Measurements from ENCODE around the gene VPS8. TPM values are rescaled to one million over a fixed set of nuclear protein-coding genes. Genes with fewer than 3 reads are reported as not detected.

The VPS8 gene
- polyA plus RNA-seq, 2 of the 4 experiments (the other 2 are of a cell fraction): 10.3 to 30.1 TPM

DNA sequence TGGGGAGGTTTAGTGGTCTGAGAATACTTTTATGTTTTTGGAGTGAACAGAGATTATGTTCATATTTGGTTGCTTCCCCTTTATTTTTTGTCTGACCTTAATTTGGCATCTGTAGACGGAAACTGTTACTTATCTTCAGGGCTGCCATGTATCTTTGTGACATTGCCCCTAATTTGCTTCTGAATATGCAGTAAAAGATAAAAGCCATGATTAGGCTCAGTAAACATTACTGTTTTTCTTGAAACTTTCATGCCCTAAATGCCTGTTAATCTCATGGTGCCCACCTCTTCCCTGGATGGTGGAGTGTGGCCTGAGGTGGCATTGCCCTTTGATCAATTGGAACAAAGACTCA is 234.2 kb downstream of the VPS8 start (continued):
- TF ChIP-seq EHF (CRISPR knock-in tag; IDR thresholded peaks at IDR 0.05) (no peak), HDAC2 (IDR thresholded peaks at IDR 0.05) (no peak), PHF8 (IDR thresholded peaks at IDR 0.05; ENCODE audit: borderline replicate concordance, low read depth) (no peak), RCOR1 (IDR thresholded peaks at IDR 0.05; ENCODE audit: low read depth, low read length) (no peak)

DNA sequence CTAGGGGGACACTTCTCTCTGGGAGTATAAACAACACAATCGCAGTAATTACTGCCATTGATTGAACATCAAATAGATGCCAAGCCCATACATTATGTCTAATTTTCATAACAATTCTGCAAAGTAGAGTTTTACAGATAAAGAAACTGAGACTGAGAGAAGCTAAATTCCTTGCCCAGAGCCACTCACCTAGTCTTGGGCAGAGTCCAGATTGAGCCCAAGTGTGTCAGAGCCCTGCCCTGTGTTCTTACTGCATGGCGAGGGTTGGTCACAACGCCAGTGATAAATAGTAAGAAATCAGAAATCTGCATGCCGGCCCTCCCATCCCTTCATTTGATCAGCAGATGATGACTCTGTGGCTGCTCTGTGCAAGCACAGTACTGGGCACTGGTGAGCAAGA is 234.6 kb downstream of the VPS8 start:
- TF ChIP-seq HOXA7 (CRISPR knock-in tag; IDR thresholded peaks at IDR 0.05) (no peak), GATA3 (IDR thresholded peaks at IDR 0.05; ENCODE audit: borderline replicate concordance) (no peak), RCOR1 (IDR thresholded peaks at IDR 0.05; ENCODE audit: low read depth, low read length) (no peak)
- Histone ChIP-seq H3K4me3 (no peak overlapping the region), H3K27ac (no peak overlapping the region), H3K9me3 (no peaks in the 10 kb centered on the region), H3K4me1 (no peaks in the 10 kb centered on the region), H3K4me2 (no peak overlapping the region)
- ChIA-PET CTCF (interaction anchor here (1.3 to 1.6 kb wide), 2 partner anchors 10 to 15 kb away, joined by 3 read pairs; no protein-coding TSS in a partner anchor), POLR2A (no interaction called here)
- FAIRE-seq: no peak
- no peak for ATAC-seq
- 100% methylated on average over 4 of the region's 4 CpGs for WGBS (ENCODE audit: missing lambda C conversion rate)
- DNase-seq (ENCODE audit: low read depth in 1 of 2, low spot score in 1 of 2): no peak

DNA sequence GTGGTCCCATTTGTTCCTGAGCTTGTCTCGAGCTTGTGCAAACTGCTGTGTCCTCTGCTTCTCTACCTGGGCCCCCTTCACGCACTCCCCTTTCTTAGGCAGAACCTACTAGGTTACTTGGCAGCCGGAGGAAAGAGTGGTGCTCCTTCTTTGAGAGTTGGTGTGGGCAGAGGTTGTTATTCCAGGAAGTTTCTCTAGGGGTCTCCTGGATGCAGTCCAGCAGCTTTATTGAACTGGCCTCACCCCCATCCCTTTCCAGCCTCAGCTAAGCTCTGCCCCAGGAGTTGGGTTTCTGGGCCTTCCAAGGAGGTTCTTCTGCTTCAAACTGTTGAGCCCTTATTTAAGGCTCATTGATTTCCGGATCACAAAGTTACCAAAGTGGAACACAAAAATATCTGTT is 237.7 kb downstream of the VPS8 start:
- no peaks in the 10 kb centered on the region for H3K4me1 ChIP-seq
- ATAC-seq (no peak), FAIRE-seq (no peak), DNase-seq (ENCODE audit: low read depth in 1 of 2, low spot score in 1 of 2) (no peak)
- H3K27ac ChIP-seq: no peak overlapping the region
- no peak for TF ChIP-seq HOXB5 (CRISPR knock-in tag; IDR thresholded peaks at IDR 0.05)
- no peaks in the 10 kb centered on the region for H3K9me3 ChIP-seq
- H3K4me3 ChIP-seq: no peak overlapping the region
- POLR2A ChIA-PET: no interaction called here
- 91% methylated on average over 4 of the region's 4 CpGs for WGBS (ENCODE audit: missing lambda C conversion rate)
- CTCF ChIA-PET: no interaction called here
- no peak overlapping the region for H3K4me2 ChIP-seq

DNA sequence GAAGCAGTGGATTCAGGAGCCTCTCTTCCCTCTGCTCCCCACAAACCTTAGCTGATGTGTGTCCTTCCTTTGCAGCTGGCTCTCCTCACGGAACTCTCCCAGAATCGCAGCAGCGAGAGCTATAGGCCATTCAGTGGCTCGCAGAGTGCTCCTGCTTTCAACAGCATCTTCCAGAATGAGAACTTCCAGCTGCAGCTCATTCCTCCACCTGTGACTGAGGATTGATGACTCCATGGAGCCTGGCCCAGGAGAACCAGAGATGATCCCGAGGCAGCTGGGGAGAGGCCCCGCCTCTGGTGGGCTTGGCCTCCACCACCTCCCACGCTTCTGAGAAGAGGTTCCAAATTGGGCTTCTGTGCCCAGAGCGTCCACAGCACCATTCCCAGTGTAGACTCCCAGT is 239.8 kb downstream of the VPS8 start:
- TF ChIP-seq, protein P1, sequence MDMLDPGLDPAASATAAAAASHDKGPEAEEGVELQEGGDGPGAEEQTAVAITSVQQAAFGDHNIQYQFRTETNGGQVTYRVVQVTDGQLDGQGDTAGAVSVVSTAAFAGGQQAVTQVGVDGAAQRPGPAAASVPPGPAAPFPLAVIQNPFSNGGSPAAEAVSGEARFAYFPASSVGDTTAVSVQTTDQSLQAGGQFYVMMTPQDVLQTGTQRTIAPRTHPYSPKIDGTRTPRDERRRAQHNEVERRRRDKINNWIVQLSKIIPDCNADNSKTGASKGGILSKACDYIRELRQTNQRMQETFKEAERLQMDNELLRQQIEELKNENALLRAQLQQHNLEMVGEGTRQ (IDR thresholded peaks at IDR 0.05): no peak
- TF ChIP-seq GATA3 (IDR thresholded peaks at IDR 0.05; ENCODE audit: borderline replicate concordance) (no peak), CBX2 (IDR thresholded peaks at IDR 0.05; ENCODE audit: borderline replicate concordance, low read depth) (no peak), FOSL2 (IDR thresholded peaks at IDR 0.05) (no peak), FOSL2 (CRISPR knock-in tag; IDR thresholded peaks at IDR 0.05) (no peak), SMC3 (IDR thresholded peaks at IDR 0.05) (no peak), KDM5A (IDR thresholded peaks at IDR 0.05) (no peak), POLR2A (IDR thresholded peaks at IDR 0.05; ENCODE audit: low read length) (no peak), HOXB13 (CRISPR knock-in tag; IDR thresholded peaks at IDR 0.05; ENCODE audit: low read depth) (no peak), CEBPB (IDR thresholded peaks at IDR 0.05) (no peak)
- TF ChIP-seq, protein P2, sequence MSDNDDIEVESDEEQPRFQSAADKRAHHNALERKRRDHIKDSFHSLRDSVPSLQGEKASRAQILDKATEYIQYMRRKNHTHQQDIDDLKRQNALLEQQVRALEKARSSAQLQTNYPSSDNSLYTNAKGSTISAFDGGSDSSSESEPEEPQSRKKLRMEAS (IDR thresholded peaks at IDR 0.05): no peak
- TF ChIP-seq, protein P3, sequence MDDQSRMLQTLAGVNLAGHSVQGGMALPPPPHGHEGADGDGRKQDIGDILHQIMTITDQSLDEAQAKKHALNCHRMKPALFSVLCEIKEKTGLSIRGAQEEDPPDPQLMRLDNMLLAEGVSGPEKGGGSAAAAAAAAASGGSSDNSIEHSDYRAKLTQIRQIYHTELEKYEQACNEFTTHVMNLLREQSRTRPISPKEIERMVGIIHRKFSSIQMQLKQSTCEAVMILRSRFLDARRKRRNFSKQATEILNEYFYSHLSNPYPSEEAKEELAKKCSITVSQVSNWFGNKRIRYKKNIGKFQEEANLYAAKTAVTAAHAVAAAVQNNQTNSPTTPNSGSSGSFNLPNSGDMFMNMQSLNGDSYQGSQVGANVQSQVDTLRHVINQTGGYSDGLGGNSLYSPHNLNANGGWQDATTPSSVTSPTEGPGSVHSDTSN (IDR thresholded peaks at IDR 0.05): no peak
- Histone ChIP-seq H3K27ac (no peak overlapping the region), H3K9me3 (no peaks in the 10 kb centered on the region), H3K4me2 (no peak overlapping the region), H3K4me3 (no peak overlapping the region), H3K4me1 (no peaks in the 10 kb centered on the region)
- FAIRE-seq (no peak), DNase-seq (ENCODE audit: low read depth in 1 of 2, low spot score in 1 of 2) (no peak), ATAC-seq (no peak)
- ChIA-PET CTCF (no interaction called here), POLR2A (no interaction called here)
- 99% methylated on average over 6 of the region's 8 CpGs for WGBS (ENCODE audit: missing lambda C conversion rate)

DNA sequence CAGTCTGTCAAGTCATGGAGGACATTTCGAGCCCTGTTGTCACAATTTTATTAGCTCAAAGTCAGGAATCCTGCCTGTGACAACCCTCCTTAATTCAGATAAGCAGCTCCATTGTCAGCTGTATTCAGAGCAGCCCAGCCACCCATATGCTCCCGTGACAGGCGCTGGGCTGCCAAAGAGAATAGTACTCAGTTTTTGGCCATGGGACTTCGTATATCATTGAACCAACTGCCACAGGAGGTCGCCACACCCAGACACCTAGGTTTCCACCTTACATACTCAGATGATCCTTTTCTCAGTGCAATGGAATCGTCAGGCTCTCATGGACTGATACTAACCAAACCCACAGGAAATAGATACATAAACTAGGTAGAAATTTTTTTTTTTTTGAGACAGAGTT is 240.7 kb downstream of the VPS8 start:
- no peak for DNase-seq (ENCODE audit: low read depth in 1 of 2, low spot score in 1 of 2)
- H3K27ac ChIP-seq: no peak overlapping the region
- H3K4me1 ChIP-seq: no peaks in the 10 kb centered on the region
- POLR2A ChIA-PET: no interaction called here
- no peak overlapping the region for H3K4me2 ChIP-seq
- no peak overlapping the region for H3K4me3 ChIP-seq
- WGBS (ENCODE audit: missing lambda C conversion rate): 91% methylated on average over 6 of the region's 6 CpGs
- FAIRE-seq: no peak
- CTCF ChIA-PET: interaction anchor here (0.7 kb wide), 1 partner anchor 10 kb away, joined by 3 read pairs; no protein-coding TSS in a partner anchor
- H3K9me3 ChIP-seq: 0 out of 3 replicates have a peak, but pooled peaks cover 3% of the 10 kb centered on the region
- no peak for ATAC-seq
- TF ChIP-seq ZFP36 (IDR thresholded peaks at IDR 0.05; ENCODE audit: borderline replicate concordance, partially characterized antibody): no peak
- TF ChIP-seq, protein P2 (IDR thresholded peaks at IDR 0.05): no peak
- no peak for TF ChIP-seq KDM5A (IDR thresholded peaks at IDR 0.05)
- TF ChIP-seq, protein P1 (IDR thresholded peaks at IDR 0.05): no peak
- no peak for TF ChIP-seq ZC3H11A (IDR thresholded peaks at IDR 0.05)
- TF ChIP-seq EP300 (IDR thresholded peaks at IDR 0.05): no peak
- TF ChIP-seq RFX5 (IDR thresholded peaks at IDR 0.05): no peak
- no peak for TF ChIP-seq CBX2 (IDR thresholded peaks at IDR 0.05; ENCODE audit: borderline replicate concordance, low read depth)
- TF ChIP-seq NPAS2 (CRISPR knock-in tag; IDR thresholded peaks at IDR 0.05; ENCODE audit: borderline replicate concordance): no peak
- no peak for TF ChIP-seq MAFK (IDR thresholded peaks at IDR 0.05; ENCODE audit: partially characterized antibody)
- TF ChIP-seq ZSCAN20 (CRISPR knock-in tag; IDR thresholded peaks at IDR 0.05): no peak
- TF ChIP-seq ZNF302 (CRISPR knock-in tag; IDR thresholded peaks at IDR 0.05): no peak
- no peak for TF ChIP-seq BHLHE40 (IDR thresholded peaks at IDR 0.05; ENCODE audit: low read depth, low read length)
- TF ChIP-seq MAZ (IDR thresholded peaks at IDR 0.05; ENCODE audit: borderline replicate concordance, low read depth, low read length): no peak
- no peak for TF ChIP-seq HOXB5 (CRISPR knock-in tag; IDR thresholded peaks at IDR 0.05)
- no peak for TF ChIP-seq TFCP2L1 (CRISPR knock-in tag; IDR thresholded peaks at IDR 0.05)
- TF ChIP-seq RARB (CRISPR knock-in tag; IDR thresholded peaks at IDR 0.05): no peak

Data from A549 (cell line).